HL-60 (cell line): Measurements from ENCODE around the gene CD58.

Source experiments
- GABPA ChIP-seq: IDR thresholded peaks from 2 replicates; pipeline ENCODE4 v1.6.1; 2012; ENCODE audit warnings: low read depth
- POLR2AphosphoS5 ChIP-seq: IDR thresholded peaks from 2 replicates; pipeline ENCODE4 v1.6.1; 2012; ENCODE audit warnings: low read depth
- SPI1 ChIP-seq: IDR thresholded peaks from 2 replicates; pipeline ENCODE4 v1.6.1; 2012; ENCODE audit warnings: low read depth, mild to moderate bottlenecking, borderline replicate concordance
- TF ChIP-seq, protein P1 (sequence below): IDR thresholded peaks from one replicate; pipeline ENCODE4 v1.5.1; 2011; ENCODE audit warnings: low read length, control low read depth, inconsistent platforms; ENCODE audit not compliant: insufficient read depth
- TF ChIP-seq, protein P2 (sequence below): IDR thresholded peaks from 2 replicates; pipeline ENCODE4 v1.6.1; 2012; ENCODE audit warnings: low read depth; ENCODE audit not compliant: insufficient replicate concordance

DNA sequence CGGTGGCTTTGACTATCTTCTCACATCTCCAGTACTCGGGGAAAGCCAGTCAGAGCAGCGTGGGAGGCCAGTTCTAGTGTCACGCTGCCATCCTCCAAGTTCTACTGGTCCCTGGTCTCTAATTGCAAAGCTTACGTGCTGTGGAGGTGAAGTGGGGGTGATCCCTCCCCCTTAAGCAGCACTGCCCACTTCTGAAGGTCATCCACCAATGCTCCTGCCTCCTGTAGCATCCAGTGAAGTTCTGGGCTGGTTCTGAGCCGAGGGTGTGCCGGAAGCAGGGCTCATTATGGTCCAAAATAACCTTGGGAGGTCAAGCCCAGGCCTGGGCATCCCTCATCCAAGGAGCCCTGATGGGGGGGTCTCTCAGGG is 95.0 kb downstream of the CD58 start:
- TF ChIP-seq, protein P1, sequence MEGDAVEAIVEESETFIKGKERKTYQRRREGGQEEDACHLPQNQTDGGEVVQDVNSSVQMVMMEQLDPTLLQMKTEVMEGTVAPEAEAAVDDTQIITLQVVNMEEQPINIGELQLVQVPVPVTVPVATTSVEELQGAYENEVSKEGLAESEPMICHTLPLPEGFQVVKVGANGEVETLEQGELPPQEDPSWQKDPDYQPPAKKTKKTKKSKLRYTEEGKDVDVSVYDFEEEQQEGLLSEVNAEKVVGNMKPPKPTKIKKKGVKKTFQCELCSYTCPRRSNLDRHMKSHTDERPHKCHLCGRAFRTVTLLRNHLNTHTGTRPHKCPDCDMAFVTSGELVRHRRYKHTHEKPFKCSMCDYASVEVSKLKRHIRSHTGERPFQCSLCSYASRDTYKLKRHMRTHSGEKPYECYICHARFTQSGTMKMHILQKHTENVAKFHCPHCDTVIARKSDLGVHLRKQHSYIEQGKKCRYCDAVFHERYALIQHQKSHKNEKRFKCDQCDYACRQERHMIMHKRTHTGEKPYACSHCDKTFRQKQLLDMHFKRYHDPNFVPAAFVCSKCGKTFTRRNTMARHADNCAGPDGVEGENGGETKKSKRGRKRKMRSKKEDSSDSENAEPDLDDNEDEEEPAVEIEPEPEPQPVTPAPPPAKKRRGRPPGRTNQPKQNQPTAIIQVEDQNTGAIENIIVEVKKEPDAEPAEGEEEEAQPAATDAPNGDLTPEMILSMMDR = no peak
- TF ChIP-seq POLR2AphosphoS5 (no peak), GABPA (no peak), SPI1 (no peak)
- TF ChIP-seq, protein P2, sequence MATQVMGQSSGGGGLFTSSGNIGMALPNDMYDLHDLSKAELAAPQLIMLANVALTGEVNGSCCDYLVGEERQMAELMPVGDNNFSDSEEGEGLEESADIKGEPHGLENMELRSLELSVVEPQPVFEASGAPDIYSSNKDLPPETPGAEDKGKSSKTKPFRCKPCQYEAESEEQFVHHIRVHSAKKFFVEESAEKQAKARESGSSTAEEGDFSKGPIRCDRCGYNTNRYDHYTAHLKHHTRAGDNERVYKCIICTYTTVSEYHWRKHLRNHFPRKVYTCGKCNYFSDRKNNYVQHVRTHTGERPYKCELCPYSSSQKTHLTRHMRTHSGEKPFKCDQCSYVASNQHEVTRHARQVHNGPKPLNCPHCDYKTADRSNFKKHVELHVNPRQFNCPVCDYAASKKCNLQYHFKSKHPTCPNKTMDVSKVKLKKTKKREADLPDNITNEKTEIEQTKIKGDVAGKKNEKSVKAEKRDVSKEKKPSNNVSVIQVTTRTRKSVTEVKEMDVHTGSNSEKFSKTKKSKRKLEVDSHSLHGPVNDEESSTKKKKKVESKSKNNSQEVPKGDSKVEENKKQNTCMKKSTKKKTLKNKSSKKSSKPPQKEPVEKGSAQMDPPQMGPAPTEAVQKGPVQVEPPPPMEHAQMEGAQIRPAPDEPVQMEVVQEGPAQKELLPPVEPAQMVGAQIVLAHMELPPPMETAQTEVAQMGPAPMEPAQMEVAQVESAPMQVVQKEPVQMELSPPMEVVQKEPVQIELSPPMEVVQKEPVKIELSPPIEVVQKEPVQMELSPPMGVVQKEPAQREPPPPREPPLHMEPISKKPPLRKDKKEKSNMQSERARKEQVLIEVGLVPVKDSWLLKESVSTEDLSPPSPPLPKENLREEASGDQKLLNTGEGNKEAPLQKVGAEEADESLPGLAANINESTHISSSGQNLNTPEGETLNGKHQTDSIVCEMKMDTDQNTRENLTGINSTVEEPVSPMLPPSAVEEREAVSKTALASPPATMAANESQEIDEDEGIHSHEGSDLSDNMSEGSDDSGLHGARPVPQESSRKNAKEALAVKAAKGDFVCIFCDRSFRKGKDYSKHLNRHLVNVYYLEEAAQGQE = no peak
